Caco-2 (cell line): ENCODE data around the gene HMCN1. TPM values are rescaled to one million over a fixed set of nuclear protein-coding genes. Genes with fewer than 3 reads are reported as not detected.

Experiments
- BruUV-seq: library from RNA; stranded (reverse); fragments of 400-500 nt; replicated peaks from 2 replicates; lab custom pipeline; 2021; lab: Mats Ljungman, UMichigan
- CTCF ChIA-PET: fragments of 300-600 bp; sonication (Branson Sonifier 250); formaldehyde crosslinking; loops from one replicate; lab custom pipeline; 2022; ENCODE audit warnings: antibody characterized with exemption; lab: Charles Lee
- POLR2A ChIA-PET: fragments of 300-600 bp; sonication (Branson Sonifier 250); formaldehyde crosslinking; loops from one replicate; lab custom pipeline; 2022; ENCODE audit warnings: antibody characterized with exemption; lab: Charles Lee
- DNase-seq, 2 experiments: peaks; one replicate each; pipeline versions ENCODE4 v3.0.0 to v3.0.0-alpha.2; 2020 to 2022
- H3K27me3 ChIP-seq: replicated peaks from 2 replicates; pipeline ENCODE4 v1.6.0; 2011; ENCODE audit warnings: low read length; ENCODE audit not compliant: control insufficient read depth, insufficient read depth
- H3K36me3 ChIP-seq: 2 replicates; pipeline ENCODE4 v1.5.1; 2011; ENCODE audit warnings: low read length; ENCODE audit not compliant: control insufficient read depth, insufficient read depth
- H3K4me1 ChIP-seq: fragments of 250-450 bp; sonication (Bioruptor Pico); 2 replicates; pipeline ENCODE4 v1.5.1; 2020; ENCODE audit warnings: mild to moderate bottlenecking
- H3K4me3 ChIP-seq: 2 replicates; pipeline ENCODE4 v1.5.1; 2011; ENCODE audit warnings: low read depth, mild to moderate bottlenecking, control low read depth, low read length
- H3K9me3 ChIP-seq: fragments of 250-450 bp; sonication (Bioruptor Pico); 2 replicates; pipeline ENCODE4 v1.5.1; 2020; ENCODE audit warnings: mild to moderate bottlenecking, moderate library complexity
- H3K27ac Mint-ChIP-seq: one replicate; pipeline ENCODE4 v1.8.0; 2022; ENCODE audit warnings: mixed read lengths; ENCODE audit not compliant: unreplicated experiment
- H3K27me3 Mint-ChIP-seq: one replicate; pipeline ENCODE4 v1.8.0; 2022; ENCODE audit warnings: mixed read lengths; ENCODE audit not compliant: insufficient read depth, unreplicated experiment
- H3K36me3 Mint-ChIP-seq: one replicate; pipeline ENCODE4 v1.8.0; 2022; ENCODE audit warnings: mild to moderate bottlenecking, mixed read lengths; ENCODE audit not compliant: insufficient read depth, unreplicated experiment
- H3K4me1 Mint-ChIP-seq: one replicate; pipeline ENCODE4 v1.8.0; 2022; ENCODE audit warnings: low read depth, mixed read lengths; ENCODE audit not compliant: unreplicated experiment
- H3K4me3 Mint-ChIP-seq: one replicate; pipeline ENCODE4 v1.8.0; 2022; ENCODE audit warnings: mild to moderate bottlenecking, moderate library complexity, mixed read lengths; ENCODE audit not compliant: unreplicated experiment
- H3K9me3 Mint-ChIP-seq: one replicate; pipeline ENCODE4 v1.8.0; 2022; ENCODE audit warnings: mixed read lengths; ENCODE audit not compliant: unreplicated experiment
- intact Hi-C: fragments of 100-400 bp; cut with micrococcal nuclease; formaldehyde crosslinking; loops from one replicate; pipeline ENCODE4 v1.10.0; 2022; ENCODE audit not compliant: unreplicated experiment
- total RNA-seq: library from RNA; stranded (reverse); gene quantifications from 2 replicates; pipeline ENCODE4 v1.2.3, GENCODE V29; 2022
- TF ChIP-seq, protein P1 (sequence below), 2 experiments: fragments of 200-600 bp in 1 of 2; IDR thresholded peaks; 1 replicate in 1 of 2; 2 replicates in 1 of 2; pipeline versions ENCODE4 v1.5.1 to v1.8.0; 2011 to 2022; ENCODE audit warnings: antibody characterized with exemption in 1 of 2, control low read depth in 1 of 2, inconsistent platforms in 1 of 2, low read depth in 1 of 2, low read length in 1 of 2, mild to moderate bottlenecking in 1 of 2, moderate library complexity in 1 of 2; ENCODE audit not compliant: insufficient read depth in 1 of 2, severe bottlenecking in 1 of 2, unreplicated experiment in 1 of 2

Gene HMCN1
- total RNA-seq, 1 experiment from 2014 or later: 0.02 TPM

DNA sequence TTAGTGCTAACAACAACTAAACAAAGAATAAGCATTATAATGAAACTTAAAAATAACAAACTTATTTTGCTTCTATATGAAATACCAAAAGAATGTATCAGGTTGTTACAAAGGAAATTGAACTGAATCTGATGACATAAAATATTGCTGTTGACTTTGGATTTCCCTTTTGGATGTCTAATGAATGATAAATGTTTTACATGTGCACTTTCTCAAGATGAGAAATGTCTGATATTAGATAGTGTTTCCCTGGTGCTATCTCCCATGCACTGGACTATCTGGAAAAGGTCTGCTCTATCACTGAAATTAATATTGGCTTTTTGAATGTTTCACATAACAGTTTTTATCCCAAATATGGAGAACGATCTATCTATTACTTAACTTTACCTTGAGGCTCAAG lies 179.9 kb downstream of the HMCN1 start:
- intact Hi-C loops: no loop called here
- no peak overlapping the region for H3K4me3 ChIP-seq
- Mint-ChIP-seq H3K36me3 (no peaks in the 10 kb centered on the region), H3K27me3 (peaks cover 3% of the 10 kb centered on the region), H3K9me3 (no peaks in the 10 kb centered on the region), H3K4me1 (no peaks in the 10 kb centered on the region), H3K27ac (no peak overlapping the region), H3K4me3 (no peak overlapping the region)
- H3K27me3 ChIP-seq: no peaks in the 10 kb centered on the region
- H3K4me1 ChIP-seq: no peaks in the 10 kb centered on the region
- TF ChIP-seq, protein P1, sequence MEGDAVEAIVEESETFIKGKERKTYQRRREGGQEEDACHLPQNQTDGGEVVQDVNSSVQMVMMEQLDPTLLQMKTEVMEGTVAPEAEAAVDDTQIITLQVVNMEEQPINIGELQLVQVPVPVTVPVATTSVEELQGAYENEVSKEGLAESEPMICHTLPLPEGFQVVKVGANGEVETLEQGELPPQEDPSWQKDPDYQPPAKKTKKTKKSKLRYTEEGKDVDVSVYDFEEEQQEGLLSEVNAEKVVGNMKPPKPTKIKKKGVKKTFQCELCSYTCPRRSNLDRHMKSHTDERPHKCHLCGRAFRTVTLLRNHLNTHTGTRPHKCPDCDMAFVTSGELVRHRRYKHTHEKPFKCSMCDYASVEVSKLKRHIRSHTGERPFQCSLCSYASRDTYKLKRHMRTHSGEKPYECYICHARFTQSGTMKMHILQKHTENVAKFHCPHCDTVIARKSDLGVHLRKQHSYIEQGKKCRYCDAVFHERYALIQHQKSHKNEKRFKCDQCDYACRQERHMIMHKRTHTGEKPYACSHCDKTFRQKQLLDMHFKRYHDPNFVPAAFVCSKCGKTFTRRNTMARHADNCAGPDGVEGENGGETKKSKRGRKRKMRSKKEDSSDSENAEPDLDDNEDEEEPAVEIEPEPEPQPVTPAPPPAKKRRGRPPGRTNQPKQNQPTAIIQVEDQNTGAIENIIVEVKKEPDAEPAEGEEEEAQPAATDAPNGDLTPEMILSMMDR (IDR thresholded peaks at IDR 0.05; ENCODE audit: insufficient read depth in 1 of 2, low read depth in 1 of 2, low read length in 1 of 2, severe bottlenecking in 1 of 2, unreplicated experiment in 1 of 2): no peak
- no peaks in the 10 kb centered on the region for H3K36me3 ChIP-seq
- ChIA-PET POLR2A (no interaction called here), CTCF (no interaction called here)
- H3K9me3 ChIP-seq: no peaks in the 10 kb centered on the region
- DNase-seq: no peak
- BruUV-seq: no TSS peak

DNA sequence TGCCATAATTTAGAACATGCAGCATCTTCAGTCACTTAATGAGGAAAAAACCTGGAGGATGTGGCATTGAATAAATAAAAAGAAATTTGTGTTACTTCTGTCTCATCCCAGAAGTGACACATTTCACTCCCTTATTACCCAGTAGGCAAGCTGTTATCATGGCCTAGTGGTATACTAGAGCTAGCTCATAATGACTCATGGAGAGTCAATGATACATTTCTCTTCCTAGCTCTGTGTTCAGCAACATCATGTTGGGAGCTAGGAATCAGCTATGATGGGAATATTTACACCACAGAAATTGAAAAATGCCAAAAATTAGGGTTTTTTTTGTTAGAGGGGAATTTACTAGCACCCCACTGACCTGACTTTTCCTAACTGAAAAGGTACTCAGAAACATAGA lies 182.7 kb downstream of the HMCN1 start:
- intact Hi-C loops: no loop called here
- Mint-ChIP-seq H3K27me3 (peaks cover 10% of the 10 kb centered on the region), H3K36me3 (no peaks in the 10 kb centered on the region), H3K4me3 (no peak overlapping the region), H3K9me3 (no peaks in the 10 kb centered on the region), H3K4me1 (no peaks in the 10 kb centered on the region), H3K27ac (no peak overlapping the region)
- BruUV-seq: no TSS peak
- Histone ChIP-seq H3K27me3 (no peaks in the 10 kb centered on the region), H3K4me3 (no peak overlapping the region), H3K4me1 (no peaks in the 10 kb centered on the region), H3K9me3 (no peaks in the 10 kb centered on the region), H3K36me3 (no peaks in the 10 kb centered on the region)
- TF ChIP-seq, protein P1 (IDR thresholded peaks at IDR 0.05; ENCODE audit: insufficient read depth in 1 of 2, low read depth in 1 of 2, low read length in 1 of 2, severe bottlenecking in 1 of 2, unreplicated experiment in 1 of 2): no peak
- DNase-seq: no peak
- ChIA-PET POLR2A (no interaction called here), CTCF (no interaction called here)

DNA sequence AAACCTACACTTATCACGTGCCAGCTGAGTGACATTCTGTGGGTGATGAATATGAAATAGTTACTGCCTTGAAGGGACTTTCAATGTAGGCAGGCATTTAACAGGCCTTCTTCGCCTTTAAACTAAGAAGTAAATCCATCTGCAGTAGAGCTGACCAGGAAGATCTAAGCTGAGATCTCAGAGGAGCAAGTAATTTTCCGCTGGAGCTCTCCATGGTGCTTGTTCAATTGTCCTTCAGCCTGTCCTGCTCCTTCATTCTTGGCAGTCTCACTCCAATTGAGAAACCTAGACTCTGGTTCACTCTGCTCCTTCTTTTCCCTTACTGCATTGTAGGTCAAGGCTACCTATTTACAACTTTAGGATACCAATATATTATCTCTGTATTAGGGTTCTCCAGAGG lies 183.5 kb downstream of the HMCN1 start:
- Histone ChIP-seq H3K9me3 (no peaks in the 10 kb centered on the region), H3K4me3 (no peak overlapping the region), H3K27me3 (no peaks in the 10 kb centered on the region), H3K36me3 (no peaks in the 10 kb centered on the region), H3K4me1 (no peaks in the 10 kb centered on the region)
- BruUV-seq: no TSS peak
- Mint-ChIP-seq H3K4me1 (no peaks in the 10 kb centered on the region), H3K9me3 (no peaks in the 10 kb centered on the region), H3K4me3 (no peak overlapping the region), H3K27ac (no peak overlapping the region), H3K27me3 (peaks cover 10% of the 10 kb centered on the region), H3K36me3 (no peaks in the 10 kb centered on the region)
- intact Hi-C loops: no loop called here
- POLR2A ChIA-PET: no interaction called here
- peak; percentile 43 to 45 for DNase-seq
- TF ChIP-seq, protein P1 (IDR thresholded peaks at IDR 0.05; ENCODE audit: insufficient read depth in 1 of 2, low read depth in 1 of 2, low read length in 1 of 2, severe bottlenecking in 1 of 2, unreplicated experiment in 1 of 2): no peak
- CTCF ChIA-PET: no interaction called here
